IPS-20b (cell line): Measurements from ENCODE around the gene IFIT3.
"Not testable (repeated sequence)": the region's sequence is repeated elsewhere in the genome, so short reads cannot be mapped to it uniquely, and the experiment has no call there.

ENCODE experiments used
- H3K27ac ChIP-seq: one replicate; pipeline ENCODE4 v1.5.1; 2013; ENCODE audit warnings: low read length
- H3K27me3 ChIP-seq: 2 replicates; pipeline ENCODE4 v1.6.1; 2013; ENCODE audit warnings: mild to moderate bottlenecking, low read length, inconsistent platforms; ENCODE audit not compliant: insufficient read depth
- H3K36me3 ChIP-seq: 2 replicates; pipeline ENCODE4 v1.6.1; 2013; ENCODE audit warnings: low read depth, mild to moderate bottlenecking, inconsistent platforms, low read length, moderate library complexity; ENCODE audit not compliant: insufficient read depth
- H3K4me1 ChIP-seq: 2 replicates; pipeline ENCODE4 v1.6.1; 2013; ENCODE audit warnings: mild to moderate bottlenecking, control low read depth, inconsistent platforms, low read length, moderate library complexity; ENCODE audit not compliant: insufficient read depth
- H3K4me3 ChIP-seq: 2 replicates; pipeline ENCODE4 v1.5.1; 2013; ENCODE audit warnings: mild to moderate bottlenecking, low read length, inconsistent platforms
- H3K9ac ChIP-seq: 2 replicates; pipeline ENCODE4 v1.6.1; 2013; ENCODE audit warnings: low read depth, mild to moderate bottlenecking, inconsistent platforms, low read length, moderate library complexity
- H3K9me3 ChIP-seq: 2 replicates; pipeline ENCODE4 v1.6.1; 2013; ENCODE audit warnings: mild to moderate bottlenecking, low read depth, low read length, inconsistent platforms; ENCODE audit not compliant: insufficient read depth

Gene IFIT3

DNA sequence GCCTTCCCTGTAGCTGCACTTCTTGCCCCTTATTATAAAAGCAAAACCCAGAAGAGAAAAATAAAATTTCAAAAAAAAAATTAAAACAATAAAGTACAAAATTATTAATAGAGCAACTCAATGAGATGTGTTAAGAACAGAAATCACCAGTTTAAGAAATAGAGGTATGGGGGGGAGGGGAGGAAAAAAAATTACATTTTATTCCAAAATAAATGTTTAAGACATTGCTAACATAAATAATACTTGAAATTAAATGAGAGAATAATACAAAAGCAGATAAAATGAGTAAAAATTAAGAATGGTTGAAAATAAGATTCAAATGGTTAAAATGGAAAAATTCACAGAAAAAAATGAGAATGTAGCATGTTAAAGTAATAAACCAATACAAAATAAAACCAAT lies 22.9 kb upstream of the IFIT3 start:
- peaks cover 9% of the 10 kb centered on the region; the same call in 1 of the 2 replicates for H3K4me1 ChIP-seq
- H3K9me3 ChIP-seq: no peaks in the 10 kb centered on the region
- H3K27ac ChIP-seq: no peak overlapping the region

DNA sequence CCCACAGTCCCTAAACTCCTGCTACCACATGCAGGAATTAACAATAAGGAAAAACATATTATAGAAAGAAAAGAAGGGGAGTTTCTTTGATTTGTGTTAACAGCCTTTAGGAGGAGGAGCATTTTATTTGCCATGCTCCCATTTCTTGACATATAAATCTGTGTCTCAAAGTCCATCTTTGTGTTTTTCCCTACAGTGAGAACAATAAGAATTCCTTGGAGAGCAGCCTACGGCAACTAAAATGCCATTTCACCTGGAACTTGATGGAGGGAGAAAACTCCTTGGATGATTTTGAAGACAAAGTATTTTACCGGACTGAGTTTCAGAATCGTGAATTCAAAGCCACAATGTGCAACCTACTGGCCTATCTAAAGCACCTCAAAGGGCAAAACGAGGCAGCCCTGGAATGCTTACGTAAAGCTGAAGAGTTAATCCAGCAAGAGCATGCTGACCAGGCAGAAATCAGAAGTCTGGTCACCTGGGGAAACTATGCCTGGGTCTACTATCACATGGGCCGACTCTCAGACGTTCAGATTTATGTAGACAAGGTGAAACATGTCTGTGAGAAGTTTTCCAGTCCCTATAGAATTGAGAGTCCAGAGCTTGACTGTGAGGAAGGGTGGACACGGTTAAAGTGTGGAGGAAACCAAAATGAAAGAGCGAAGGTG lies 21.9 kb upstream of the IFIT3 start:
- H3K9me3 ChIP-seq: no peaks in the 10 kb centered on the region
- H3K36me3 ChIP-seq: no peaks in the 10 kb centered on the region
- H3K4me1 ChIP-seq: peaks cover 13% of the 10 kb centered on the region

More for the DNA sequence above, 22.9 kb upstream of the IFIT3 start:
- H3K36me3 ChIP-seq: no peaks in the 10 kb centered on the region
- H3K4me3 ChIP-seq: no peak overlapping the region
- no peak overlapping the region for H3K9ac ChIP-seq
- no peaks in the 10 kb centered on the region for H3K27me3 ChIP-seq

DNA sequence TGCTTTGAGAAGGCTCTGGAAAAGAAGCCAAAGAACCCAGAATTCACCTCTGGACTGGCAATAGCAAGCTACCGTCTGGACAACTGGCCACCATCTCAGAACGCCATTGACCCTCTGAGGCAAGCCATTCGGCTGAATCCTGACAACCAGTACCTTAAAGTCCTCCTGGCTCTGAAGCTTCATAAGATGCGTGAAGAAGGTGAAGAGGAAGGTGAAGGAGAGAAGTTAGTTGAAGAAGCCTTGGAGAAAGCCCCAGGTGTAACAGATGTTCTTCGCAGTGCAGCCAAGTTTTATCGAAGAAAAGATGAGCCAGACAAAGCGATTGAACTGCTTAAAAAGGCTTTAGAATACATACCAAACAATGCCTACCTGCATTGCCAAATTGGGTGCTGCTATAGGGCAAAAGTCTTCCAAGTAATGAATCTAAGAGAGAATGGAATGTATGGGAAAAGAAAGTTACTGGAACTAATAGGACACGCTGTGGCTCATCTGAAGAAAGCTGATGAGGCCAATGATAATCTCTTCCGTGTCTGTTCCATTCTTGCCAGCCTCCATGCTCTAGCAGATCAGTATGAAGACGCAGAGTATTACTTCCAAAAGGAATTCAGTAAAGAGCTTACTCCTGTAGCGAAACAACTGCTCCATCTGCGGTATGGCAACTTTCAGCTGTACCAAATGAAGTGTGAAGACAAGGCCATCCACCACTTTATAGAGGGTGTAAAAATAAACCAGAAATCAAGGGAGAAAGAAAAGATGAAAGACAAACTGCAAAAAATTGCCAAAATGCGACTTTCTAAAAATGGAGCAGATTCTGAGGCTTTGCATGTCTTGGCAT lies 21.1 kb upstream of the IFIT3 start:
- H3K27ac ChIP-seq: no peak overlapping the region
- H3K4me1 ChIP-seq: peaks cover 11% of the 10 kb centered on the region
- no peaks in the 10 kb centered on the region for H3K27me3 ChIP-seq
- H3K4me3 ChIP-seq: no peak overlapping the region
- H3K9me3 ChIP-seq: no peaks in the 10 kb centered on the region
- no peaks in the 10 kb centered on the region for H3K36me3 ChIP-seq
- H3K9ac ChIP-seq: no peak overlapping the region

More for the DNA sequence above, 21.9 kb upstream of the IFIT3 start:
- H3K27ac ChIP-seq: no peak overlapping the region
- H3K4me3 ChIP-seq: no peak overlapping the region
- no peaks in the 10 kb centered on the region for H3K27me3 ChIP-seq
- H3K9ac ChIP-seq: no peak overlapping the region

DNA sequence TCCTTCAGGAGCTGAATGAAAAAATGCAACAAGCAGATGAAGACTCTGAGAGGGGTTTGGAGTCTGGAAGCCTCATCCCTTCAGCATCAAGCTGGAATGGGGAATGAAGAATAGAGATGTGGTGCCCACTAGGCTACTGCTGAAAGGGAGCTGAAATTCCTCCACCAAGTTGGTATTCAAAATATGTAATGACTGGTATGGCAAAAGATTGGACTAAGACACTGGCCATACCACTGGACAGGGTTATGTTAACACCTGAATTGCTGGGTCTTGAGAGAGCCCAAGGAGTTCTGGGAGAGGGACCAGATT lies 20.6 kb upstream of the IFIT3 start:
- Histone ChIP-seq H3K4me1 (peaks cover 6% of the 10 kb centered on the region; the same call in 1 of the 2 replicates), H3K27me3 (no peaks in the 10 kb centered on the region)

DNA sequence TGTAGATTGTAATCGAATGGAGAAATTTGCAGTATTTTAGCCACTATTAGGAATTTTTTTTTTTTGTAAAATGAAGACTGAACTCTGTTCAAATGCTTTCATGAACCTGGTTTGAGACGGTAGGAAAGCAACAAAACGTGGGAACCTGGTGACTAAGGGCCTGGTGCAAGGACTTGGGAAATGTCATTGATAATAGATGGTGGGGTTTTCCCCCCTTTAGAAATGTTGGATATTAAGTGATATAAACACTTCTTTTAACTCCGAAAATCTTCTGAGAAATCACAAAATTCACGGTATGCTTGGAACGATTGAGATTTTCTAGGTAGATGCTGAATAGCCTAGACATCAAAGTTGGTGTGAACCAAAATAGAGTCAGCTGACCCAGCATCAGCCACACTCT lies 19.5 kb upstream of the IFIT3 start:
- Histone ChIP-seq H3K27me3 (no peaks in the 10 kb centered on the region), H3K36me3 (no peaks in the 10 kb centered on the region), H3K9ac (no peak overlapping the region), H3K27ac (no peak overlapping the region), H3K9me3 (no peaks in the 10 kb centered on the region), H3K4me3 (no peak overlapping the region), H3K4me1 (peaks cover 4% of the 10 kb centered on the region; the same call in 1 of the 2 replicates)

More for the DNA sequence above, 20.6 kb upstream of the IFIT3 start:
- H3K36me3 ChIP-seq: no peaks in the 10 kb centered on the region
- H3K27ac ChIP-seq: no peak overlapping the region
- H3K9me3 ChIP-seq: no peaks in the 10 kb centered on the region
- H3K4me3 ChIP-seq: no peak overlapping the region
- no peak overlapping the region for H3K9ac ChIP-seq

DNA sequence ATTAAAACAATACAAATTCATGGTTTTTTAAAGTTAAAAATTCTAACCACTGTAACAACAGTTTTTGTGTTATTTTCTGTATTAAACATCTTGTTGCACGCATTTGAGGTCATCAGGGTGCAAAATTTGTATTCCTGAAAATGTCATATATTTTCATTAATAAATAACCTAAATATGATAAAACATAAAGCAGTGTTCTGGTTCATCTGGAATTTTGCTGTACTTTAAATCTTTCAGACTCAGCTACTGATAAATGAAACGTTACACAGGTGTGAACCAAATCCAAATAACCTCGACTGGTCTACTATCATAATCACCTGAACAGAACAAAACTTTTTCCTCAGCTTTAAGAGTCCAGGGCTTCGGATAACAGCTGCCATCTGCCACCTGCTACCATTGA lies 19.1 kb upstream of the IFIT3 start:
- no peaks in the 10 kb centered on the region for H3K9me3 ChIP-seq
- H3K27me3 ChIP-seq: no peaks in the 10 kb centered on the region
- H3K4me3 ChIP-seq: no peak overlapping the region
- no peaks in the 10 kb centered on the region for H3K36me3 ChIP-seq
- H3K9ac ChIP-seq: no peak overlapping the region
- no peak overlapping the region for H3K27ac ChIP-seq
- peaks cover 4% of the 10 kb centered on the region; the same call in 1 of the 2 replicates for H3K4me1 ChIP-seq

DNA sequence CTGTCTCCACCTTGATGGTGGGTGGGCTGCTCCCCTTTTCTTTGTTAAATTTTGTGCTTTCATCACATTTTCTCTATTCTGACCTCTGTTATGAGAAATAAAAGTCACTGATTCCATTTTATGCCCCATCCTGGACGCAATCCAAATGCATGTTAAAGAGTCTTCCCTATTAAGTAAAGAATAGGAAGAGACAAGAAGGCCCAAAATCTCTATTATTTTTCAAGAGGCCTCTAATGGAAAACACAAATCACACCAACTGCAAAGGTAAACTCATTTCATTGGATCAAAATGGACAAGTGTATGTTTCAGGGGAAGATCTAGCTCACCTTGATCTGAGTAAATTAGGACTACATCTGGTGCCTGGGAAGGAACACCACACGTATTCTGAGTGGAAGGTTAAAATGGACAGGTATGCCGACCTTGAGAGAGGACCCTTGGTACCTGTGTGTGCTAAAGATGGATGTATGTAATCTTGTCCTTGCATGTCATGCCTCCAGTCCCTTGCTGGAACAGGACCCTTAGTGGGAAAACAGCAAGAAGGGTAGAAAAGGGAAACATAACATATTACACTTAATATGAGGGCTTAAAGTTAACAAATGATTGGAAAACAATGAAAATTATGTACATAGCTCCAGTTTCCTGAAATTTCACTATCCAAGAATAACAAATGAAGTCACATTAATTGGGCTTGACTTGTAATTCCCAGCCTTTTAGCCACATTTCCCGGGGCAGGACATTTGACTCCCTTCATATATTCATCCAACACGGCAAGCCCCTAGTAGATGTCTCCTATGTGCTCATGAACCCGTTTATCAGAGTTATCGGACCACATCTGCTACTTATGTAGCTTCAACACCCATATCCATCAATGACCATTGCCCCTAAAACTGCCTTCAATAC lies 18.4 kb upstream of the IFIT3 start:
- Histone ChIP-seq H3K9me3 (no peaks in the 10 kb centered on the region), H3K4me1 (peaks cover 4% of the 10 kb centered on the region; the same call in 1 of the 2 replicates), H3K27me3 (no peaks in the 10 kb centered on the region), H3K4me3 (no peak overlapping the region), H3K9ac (no peak overlapping the region), H3K36me3 (no peaks in the 10 kb centered on the region), H3K27ac (no peak overlapping the region)

DNA sequence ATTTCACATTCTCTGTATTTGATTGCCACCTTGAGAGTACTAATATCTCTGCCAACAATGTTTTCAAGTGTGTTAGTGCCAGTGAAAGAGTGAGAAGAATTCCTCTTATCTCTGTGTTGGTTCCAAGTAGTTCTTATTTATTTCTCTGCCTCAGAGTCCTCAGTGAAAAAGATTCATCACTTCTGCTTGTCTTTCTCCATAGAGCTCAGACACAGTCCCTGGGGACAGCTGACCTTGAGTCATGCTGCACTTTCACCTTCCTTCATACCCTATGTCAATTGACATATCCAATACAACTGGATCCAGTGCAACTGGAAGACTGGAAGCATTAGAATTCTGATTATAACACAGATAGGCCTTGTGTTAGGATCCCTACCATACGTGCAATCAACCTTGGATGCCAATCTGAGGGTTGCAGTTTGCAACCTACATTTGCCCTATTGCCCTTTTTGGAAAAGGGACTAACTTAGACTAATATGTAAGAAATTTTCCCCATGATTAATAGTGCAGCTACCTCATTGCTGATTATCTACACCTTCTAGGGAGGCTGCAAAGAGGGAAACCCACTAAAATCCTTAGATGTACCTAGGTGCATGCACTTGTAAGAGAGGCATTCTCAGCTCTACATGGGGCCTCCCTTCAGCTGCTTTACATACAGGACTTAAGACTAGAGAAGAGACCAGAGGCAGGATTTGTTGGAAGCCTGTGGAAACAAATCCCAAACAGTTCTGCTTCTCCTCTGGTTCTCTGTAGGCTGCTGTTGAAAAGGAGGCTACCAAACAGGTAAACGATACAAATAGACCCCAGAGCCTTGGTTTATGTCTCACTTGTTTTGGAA lies 17.5 kb upstream of the IFIT3 start:
- Histone ChIP-seq H3K9me3 (no peaks in the 10 kb centered on the region), H3K27ac (no peak overlapping the region), H3K9ac (no peak overlapping the region), H3K36me3 (no peaks in the 10 kb centered on the region), H3K4me3 (no peak overlapping the region), H3K4me1 (peaks cover 4% of the 10 kb centered on the region; the same call in 1 of the 2 replicates), H3K27me3 (no peaks in the 10 kb centered on the region)

DNA sequence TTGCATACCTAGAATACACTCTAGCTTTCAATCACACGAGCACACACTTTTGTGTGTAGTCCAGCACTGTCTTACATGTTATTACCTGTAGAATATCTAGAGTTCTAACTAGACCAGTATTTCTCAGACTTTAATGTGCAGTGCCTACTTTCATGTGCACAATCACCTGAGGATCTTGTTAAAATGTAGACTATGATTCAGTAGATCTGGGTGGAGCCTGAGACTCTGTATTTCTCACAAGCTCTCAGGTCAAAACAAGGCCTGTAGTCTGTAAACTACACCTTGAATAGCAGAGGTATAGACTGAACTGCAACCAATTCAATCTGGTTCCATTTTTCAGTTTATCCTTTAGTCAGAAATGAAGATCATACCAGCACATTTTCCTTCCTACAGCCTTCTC lies 14.8 kb upstream of the IFIT3 start:
- Histone ChIP-seq H3K36me3 (no peaks in the 10 kb centered on the region), H3K27ac (no peak overlapping the region), H3K9ac (no peak overlapping the region), H3K9me3 (no peaks in the 10 kb centered on the region), H3K4me3 (no peak overlapping the region), H3K27me3 (no peaks in the 10 kb centered on the region), H3K4me1 (peaks cover 4% of the 10 kb centered on the region; the same call in 1 of the 2 replicates)

DNA sequence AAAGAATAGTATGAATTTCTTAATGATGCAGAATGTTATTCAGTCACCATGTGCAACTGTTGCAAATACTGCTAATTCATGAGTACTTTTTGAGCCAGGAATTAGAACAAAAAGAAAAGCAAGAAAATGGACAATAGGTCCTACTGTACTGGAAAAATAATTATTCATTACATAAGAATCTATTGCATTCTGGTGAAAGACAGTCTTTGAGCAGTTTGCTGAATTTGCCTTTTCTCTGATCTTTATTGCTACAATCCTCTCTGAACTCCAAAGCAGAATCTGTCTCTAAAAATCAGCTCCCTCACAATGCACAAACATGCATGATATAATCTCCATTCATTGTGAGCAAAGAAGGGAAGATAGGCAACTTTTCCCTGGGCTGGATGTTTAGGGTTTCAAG lies 13.1 kb upstream of the IFIT3 start:
- H3K4me3 ChIP-seq: no peak overlapping the region
- no peaks in the 10 kb centered on the region for H3K9me3 ChIP-seq
- peaks cover 4% of the 10 kb centered on the region; the same call in 1 of the 2 replicates for H3K4me1 ChIP-seq

DNA sequence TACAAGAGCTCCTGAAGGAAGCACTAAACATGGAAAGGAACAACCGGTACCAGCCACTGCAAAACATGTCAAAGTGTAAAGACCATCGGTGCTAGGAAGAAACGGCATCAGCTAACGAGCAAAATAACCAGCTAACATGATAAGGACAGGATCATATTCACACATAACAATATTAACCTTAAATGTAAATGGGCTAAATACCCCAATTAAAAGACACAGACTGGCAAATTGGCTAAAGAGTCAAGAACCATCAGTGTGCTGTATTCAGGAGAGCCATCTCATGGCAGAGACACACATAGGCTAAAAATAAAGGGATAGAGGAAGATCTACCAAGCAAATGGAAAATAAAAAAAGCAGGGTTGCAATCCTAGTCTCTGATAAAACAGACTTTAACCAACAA lies 9.8 kb upstream of the IFIT3 start:
- H3K27ac ChIP-seq, H3K4me1 ChIP-seq, H3K36me3 ChIP-seq, H3K9ac ChIP-seq, H3K4me3 ChIP-seq, H3K27me3 ChIP-seq, H3K9me3 ChIP-seq: not testable (repeated sequence)

More for the DNA sequence above, 13.1 kb upstream of the IFIT3 start:
- Histone ChIP-seq H3K36me3 (no peaks in the 10 kb centered on the region), H3K27me3 (no peaks in the 10 kb centered on the region), H3K9ac (no peak overlapping the region), H3K27ac (no peak overlapping the region)
